Activated CD4-positive, alpha-beta T cell treated with anti-CD3 and anti-CD28 coated beads, Interleukin-2, Interleukin-4, amounts not matched to agents 100 ng/mL and 50 ng/mL, durations not matched to agents 16 hours and 8 hours (primary cell): ENCODE measurements around the gene EEF1E1.

Experiments used
- DNase-seq: peaks from one replicate; pipeline ENCODE4 v3.0.0-alpha.2; 2020; ENCODE audit warnings: low spot score

The EEF1E1 gene

DNA sequence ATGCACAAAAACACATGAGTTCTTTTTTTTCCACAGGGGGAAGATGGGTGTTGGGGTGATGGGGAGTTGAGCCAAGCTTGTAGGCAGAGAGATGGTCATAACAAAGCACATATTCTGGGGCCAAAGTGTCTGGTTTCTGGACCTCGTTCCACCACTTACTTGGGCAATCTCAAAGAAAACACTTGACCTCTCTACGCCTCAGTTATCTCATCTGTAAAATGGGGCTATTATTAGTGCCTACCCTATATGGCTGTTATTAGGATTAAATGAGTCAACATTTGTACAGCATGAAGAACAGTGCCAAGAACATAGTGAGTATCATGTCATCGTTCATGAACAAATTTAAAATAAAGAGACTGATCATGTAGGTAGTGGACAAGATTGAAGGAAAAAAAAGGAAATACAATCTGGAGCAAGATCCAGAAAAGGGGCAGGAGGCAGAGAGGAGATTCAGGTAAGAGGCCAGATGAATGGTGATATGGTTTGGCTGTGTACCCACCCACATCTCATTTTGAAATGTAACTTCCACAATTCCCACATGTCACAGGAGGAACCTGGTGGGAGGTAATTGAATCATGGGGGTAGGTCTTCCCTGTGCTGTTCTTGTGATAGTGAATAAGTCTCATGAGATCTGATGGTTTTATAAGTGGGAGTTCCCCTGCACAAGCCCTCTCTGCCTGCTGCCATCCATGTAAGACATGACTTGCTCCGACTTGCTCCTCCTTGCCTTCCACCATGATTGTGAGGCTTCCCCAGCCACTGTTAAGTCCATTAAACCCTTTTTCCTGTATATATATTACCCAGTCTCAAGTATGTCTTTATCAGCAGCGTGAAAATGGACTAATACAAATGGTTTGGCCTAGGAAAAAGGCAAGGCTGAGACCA lies 14.2 kb downstream of the EEF1E1 start:
- DNase-seq: no peak

DNA sequence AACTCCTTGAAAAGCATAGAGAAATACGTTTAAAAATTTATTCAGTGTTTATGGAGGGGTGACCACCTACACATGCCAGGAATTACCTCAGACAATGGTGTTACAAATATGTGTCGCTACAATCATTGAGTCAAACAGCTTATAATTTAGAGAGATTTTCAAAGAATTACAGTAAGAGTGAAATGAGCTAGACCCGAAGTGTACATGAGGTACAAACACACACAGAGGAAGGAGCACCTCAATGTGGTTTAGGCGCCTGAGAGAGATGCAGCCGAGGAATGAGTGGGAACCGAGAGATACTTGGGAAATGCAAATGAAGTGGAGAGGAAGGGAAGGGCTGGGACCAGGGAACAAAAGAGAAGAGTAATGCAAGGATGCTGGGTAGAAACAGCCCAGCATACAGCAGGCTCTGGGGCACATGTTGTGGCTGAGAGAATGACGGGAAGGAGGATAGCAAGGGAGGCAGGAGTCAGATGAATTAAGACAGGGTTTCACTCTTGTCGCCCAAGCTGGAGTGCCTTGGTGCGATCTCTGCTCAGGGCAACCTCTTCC lies 15.5 kb downstream of the EEF1E1 start:
- DNase-seq: peak; percentile 54

DNA sequence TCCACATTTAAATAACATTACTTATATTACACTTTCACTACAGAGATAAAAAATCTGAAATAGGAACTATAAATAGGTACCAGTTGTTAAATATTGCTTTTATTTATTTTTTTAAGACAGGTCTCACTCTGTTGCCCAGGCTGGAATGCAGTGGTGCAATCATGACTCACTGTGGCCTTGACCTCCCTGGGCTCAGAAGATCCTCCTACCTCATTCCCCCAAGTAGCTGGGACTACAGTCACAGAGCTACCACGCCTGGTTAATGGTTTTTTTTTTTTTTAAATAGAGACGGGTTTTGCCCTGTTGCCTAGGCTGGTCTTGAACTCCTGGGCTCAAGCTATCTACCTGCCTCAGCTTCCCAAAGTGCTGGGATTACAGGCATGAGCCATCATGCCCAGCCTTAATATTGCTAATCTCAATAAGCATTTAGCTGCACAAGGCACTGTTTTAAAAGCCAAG lies 17.3 kb downstream of the EEF1E1 start:
- DNase-seq: no peak

DNA sequence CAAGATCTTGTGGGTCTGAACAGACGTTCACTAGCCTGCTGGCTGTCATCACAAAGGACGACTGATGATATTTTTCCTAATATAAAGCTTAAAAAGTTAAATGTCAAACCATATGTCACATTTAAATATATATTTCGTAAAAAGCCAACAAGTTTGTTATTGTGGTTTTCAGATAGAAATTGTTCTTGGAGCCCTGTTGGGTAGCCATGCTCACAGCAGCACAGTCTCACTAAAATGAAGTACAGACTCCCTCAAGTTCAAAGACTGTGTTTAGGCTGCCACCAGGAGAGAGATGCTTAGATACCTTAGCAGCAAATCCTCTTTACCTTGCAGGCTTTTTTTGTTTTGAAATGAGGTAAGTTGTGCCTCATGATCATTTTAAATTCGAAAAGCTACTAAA lies 17.8 kb downstream of the EEF1E1 start:
- no peak for DNase-seq

DNA sequence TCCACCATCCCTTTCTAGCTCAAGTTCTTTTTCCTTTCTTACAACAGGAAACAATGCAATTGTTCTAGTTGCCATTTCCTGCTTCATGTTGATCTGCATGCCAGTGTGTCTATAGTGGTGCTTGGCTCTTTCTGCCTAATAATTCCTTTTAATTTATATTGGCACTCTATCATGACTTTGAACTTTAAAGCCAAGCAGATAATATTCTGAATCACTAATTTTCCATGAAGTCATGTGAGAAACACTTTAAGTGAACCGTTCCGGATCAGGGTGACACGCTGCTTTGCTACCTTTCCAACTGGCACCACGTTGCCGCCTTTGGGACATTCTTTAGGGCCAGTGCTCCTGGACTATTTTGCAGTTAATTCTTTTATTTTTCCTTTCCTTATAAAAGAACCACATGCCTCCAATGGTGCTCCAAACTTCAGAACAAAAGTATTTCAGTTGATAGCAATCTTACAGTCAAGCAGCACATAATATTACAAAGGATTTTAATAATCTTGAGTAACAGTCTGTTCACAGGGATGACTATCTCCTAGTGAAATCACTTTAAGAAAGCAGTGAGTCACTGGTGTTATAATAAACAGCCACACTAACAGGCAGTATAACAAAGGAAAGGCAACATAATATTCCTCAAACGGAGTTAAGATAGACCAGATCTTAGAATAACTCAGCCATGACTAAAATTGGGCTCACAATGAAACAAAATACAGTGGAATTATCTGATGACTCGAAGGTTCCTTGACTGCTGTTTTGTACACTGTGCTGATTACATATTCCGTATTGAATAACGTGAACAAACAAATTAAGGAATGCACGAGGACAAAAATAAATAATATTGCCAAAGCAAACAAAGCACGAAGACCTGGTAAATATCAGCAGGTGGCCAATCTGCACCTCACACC lies 19.1 kb downstream of the EEF1E1 start:
- no peak for DNase-seq

DNA sequence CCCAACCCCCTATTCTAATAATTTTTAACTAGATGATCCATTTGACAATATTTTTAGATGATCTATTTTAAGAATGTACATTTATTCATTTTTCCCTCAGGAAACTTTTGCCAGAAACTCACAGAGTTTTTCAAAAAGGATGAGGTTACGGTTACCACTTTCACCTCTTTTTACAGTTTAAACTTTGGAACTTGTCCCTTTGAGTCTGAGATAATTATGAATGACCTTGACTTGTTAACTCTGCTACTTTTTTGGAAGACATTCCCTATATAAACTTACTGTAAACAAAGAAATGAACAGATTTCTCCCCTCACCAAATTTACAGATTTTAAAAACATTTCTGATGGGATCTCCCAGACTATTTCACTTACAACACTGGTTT lies 19.8 kb downstream of the EEF1E1 start:
- DNase-seq: no peak

DNA sequence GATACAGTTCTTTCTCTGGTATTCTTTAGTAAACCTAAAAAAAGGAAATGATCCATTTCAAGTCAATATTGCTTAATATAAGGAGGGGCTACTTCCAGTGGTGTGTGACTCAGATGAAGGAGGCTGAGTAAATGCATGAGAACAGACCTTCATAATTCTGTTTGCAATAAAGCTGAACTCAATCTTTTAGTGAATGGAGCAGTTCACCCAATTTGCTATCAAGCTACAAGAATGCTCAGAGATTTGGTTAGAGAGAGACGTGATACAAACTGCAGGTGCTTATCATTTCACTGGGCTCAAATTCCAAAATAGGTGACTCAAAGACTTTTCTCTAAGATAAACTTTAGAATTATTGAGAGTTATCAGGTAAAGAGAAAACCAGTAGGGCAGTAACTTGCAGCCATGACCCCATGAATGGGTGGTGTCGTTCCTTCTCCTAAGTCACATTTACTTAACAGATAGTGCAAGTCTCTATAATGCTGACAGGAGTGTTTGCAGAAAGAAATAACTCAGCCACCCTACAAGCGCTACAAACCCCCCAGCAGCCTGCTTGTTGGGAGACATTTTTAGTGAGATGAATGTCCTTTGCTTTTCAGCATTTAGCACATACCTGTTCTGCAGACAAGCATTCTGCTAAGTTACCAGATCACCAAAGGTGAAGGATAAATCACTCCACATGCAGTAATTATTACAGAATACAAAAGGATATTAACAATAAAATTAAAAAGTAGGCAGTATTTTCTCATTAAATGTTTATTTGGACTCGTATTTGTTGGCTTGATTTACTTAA lies 21.8 kb downstream of the EEF1E1 start:
- no peak for DNase-seq

DNA sequence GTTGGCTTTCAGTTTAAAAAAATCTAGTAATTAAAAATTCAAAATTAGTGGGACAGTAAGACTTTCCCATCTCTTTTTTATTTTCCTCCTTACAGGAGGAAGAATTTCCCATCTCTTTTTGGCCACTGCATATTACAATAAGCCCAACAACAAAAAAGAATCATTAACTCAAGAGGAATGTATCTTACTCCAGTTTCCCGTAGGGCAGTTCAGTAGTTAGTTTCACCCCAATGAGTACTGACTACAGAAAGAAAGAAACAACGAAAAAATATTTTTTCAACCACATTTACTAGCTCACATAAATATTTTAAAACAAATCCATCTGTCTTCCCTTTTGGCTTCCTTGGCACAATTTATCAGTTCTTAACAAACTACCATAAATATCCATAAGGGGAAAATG lies 23.2 kb downstream of the EEF1E1 start:
- no peak for DNase-seq

DNA sequence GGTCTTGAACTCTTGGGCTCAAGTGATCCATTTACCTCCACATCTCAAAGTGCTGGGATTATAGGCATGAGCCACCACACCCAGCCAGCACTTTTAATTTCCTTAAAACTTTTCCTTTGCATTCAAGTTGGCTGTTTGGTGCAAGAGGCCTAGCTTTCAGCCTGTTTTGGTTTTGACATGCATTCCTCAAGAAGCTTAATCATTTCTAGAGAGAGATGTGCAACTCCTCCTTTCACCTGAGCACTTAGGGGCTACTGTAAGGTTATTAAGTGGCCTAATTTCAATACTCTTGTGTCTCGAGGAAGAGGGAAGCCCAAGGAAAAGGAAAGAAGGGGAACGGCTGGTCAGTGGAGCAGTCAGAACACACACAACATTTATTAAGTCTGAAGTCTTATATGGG lies 24.4 kb downstream of the EEF1E1 start:
- DNase-seq: no peak

DNA sequence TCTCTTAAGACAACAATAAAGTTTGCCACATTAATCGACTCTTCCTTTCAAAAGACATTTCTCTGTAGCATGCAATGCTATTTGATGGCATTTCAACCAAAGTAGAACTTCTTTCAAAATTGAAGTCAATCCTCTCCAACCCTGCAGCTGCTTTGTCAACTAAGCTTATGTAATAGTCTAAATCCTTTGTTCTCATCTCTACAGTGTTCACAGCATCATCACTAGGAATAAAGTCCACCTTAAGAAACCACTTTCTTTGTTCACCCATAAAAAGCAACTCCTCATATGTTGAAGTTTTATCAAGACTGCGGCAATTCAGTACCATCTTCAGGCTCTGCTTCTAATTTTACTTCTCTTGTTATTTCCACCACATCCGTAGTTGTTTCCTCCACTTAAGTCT lies 26.6 kb downstream of the EEF1E1 start:
- no peak for DNase-seq

DNA sequence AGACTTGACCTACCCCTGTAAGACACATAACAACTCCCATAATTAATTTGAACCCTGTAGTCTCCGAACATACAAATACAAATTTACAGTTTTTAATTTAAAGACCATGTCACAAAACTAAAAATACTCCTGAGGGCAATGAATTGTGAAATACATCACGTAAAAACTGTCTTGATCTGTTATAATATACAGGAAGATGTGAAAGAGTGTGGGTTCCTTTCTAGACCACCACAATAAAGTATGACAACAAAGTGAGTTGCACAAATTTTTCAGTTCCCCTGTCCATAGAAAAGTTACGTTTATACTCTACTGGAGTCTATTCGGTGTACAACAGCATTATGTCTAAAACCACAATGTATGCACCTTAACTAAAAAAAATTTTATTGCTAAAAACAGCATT lies 27.2 kb downstream of the EEF1E1 start:
- no peak for DNase-seq

DNA sequence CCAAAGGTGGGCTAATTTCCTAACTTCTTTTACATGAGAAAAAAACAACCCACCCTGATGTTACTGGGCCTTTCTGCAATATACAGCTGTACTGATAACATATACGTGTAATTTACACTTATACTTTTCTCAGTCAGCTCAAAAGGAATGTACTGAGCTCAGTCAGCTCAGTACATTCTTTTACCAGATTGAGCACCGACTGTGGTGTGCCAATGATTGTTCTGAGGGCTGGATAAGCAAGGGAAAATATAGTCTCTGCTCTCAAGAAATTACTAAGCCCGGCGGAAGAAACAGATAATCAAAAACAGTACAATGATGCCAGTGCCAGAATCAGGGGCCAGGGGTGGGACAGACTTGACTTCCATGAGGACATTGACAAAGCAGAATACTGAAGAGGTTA lies 28.1 kb downstream of the EEF1E1 start:
- no peak for DNase-seq

DNA sequence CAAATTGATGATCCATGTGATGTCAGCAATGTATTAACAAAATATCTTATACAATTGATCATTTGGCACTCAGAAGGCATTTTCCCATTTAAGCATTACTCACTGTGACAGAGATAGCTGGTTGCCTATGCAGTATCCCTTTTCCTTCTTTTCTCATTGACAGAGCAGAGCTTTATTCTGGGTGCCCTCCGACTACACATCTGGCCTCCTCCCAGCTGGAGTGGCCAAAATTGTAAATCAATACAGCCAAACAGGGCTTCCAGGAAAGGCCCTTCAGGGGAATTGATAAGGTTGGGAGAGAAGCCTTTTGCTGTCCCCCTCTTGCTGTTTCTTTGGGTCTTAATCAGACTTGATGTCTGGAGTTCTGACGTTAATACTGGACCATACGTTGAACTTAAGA lies 28.6 kb downstream of the EEF1E1 start:
- DNase-seq: no peak

DNA sequence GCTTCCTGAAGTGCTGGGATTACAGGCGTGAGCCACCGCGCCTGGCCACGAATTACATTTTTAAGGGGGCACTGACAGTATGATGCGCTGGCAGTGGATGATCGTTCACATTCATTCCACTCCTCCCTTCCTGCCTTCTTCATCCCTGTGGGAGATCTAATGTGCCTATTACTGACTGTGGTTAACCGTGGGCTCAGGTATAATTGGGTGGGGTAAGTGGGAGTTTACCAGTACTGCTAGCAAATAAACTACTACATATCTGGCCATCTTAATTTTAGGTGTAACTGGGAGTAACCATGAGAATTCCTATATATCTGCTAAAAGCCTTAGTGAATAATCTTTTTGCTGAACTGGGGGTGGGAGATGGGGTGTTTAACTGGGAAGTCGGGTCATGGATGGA lies 31.6 kb downstream of the EEF1E1 start:
- no peak for DNase-seq

DNA sequence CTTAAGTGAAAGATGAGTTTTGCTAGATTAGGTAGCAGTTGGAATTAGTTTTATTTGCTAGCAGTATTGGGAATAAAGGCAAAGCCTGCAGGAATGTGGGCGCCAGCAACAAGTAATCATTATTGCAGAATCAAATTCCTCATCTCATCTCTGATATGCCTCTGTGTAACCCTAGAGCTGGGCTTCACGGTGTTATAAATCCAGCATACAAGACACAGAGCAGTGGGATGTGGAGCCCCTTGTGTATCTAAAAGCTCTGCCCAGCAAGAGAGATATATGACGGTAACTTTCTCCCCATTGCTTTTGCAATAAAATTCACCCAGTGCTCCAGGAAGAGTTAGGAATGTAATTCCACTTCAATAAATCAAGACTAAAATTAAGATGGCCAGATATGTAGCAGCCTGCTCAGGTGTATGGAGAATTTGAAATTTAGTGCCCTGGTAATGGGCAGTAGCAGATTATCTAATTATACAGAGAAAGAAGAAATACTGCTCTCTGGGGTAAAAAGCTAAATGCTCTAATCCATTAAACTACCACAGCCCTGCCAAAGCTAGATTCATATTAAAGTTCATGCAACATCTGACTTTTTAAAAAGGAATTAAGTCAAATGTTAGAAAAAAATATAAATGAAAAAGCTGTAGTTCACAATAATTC lies 32.6 kb downstream of the EEF1E1 start:
- DNase-seq: no peak

DNA sequence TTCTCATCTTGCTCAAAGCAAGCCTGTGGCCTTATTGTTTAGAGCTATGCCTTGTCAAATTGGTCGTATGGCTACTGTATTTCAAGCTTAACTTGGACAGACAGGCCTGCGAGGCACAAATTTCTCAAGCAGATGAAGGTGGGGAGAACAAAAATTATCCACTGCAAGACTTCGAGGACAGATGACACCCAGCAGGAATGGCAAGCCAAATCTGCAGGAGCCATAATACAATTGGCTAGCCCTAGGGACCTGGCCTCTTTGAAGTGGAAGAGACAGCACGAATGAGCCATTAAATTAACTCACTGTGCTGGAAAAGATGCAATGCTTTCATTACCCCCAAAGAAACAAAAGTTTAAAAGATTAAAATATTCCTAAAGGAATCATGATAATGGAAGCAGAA lies 33.2 kb downstream of the EEF1E1 start:
- no peak for DNase-seq

DNA sequence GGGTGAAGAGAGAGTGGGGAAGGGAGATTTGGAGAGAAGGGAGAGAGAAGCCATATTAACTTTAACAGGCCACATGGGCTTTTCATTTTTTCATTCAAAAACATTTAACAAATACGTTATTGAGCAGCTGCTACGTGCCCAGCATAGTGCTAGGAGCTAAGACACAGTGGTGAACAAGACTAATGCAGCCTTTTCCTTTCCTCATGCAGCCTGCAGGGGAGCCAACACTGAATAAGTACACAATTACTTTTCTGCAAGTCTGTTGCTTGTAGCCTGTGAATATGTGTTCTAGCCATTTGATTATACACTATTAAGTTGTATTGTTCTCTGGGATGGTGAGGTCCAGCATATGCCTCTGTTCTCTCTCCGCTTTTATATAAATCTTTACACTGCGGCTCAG lies 36.2 kb downstream of the EEF1E1 start:
- no peak for DNase-seq

DNA sequence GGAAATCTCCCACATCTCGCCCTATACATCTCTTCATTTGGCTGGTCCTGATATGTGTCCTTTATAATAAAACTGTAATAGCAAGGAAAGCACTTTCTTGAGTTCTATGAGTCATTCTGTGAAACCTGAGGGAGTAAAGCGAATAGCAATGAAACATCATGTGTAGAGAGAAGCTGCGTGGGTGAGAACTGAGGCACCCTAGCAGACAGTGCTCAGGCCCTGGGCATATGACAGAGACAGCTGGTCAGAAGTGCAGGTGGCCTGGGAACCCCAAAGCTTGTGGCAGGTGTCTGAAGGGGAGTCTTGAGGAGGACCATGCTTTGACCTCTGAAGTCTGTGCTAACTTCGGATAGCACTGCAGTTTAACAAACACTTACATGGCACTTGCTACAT lies 36.8 kb downstream of the EEF1E1 start:
- peak; percentile 73 for DNase-seq

DNA sequence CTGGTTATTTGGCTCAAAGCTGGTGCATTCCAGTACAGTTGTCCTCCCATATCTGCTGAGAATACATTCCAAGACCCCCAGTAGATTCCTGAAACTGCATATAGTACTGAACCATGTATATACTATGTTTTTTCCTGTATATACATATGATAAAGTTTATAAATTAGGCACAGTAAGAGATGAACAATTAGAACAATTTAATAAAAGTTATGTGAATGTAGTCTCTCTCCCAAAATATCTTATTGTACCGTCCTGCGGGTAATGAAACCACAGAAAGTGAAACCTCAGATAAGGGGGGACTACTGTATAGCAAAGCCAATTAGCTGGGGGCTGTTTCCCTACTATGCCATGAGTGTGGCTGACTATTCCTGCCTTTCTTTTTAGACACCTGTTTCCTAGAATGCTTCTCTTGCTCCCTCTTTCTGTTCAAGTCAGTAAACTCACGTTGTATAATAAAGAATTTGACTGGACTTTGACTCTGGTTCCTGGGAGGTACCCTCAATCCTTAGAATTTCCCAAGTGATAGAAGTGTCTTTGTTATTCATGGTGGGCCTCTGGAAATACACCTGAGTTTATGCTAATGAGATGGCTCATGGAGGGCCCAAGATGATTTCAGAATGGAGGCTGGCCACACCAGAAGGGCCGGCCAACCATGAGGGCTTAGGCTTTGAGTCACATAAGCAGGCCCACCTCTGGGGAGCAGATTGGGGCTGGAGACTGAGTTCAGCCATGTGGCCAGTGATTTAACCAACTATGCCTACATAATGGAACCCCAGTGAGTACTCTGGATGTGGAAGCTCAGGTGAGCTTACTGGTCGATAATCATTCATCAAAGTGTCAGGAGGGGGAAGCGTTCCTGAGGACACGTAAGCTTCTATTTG lies 37.5 kb downstream of the EEF1E1 start:
- no peak for DNase-seq
